ENCODE measurements around the gene SAMD9L.

GRCh38 chr7:93185303-93186027 lies 37.3 kb upstream of the SAMD9L start:
- TF ChIP-seq CTCF (IDR thresholded peaks at IDR 0.05; ENCODE audit: poor library complexity) (no peak), EZH2phosphoT487 (IDR thresholded peaks at IDR 0.05; ENCODE audit: low read depth, severe bottlenecking, unreplicated experiment) (no peak)

All from hepatocyte (in vitro differentiated cells).